ENCODE results near the gene KYNU. TPM values are rescaled to one million over a fixed set of nuclear protein-coding genes. Genes with fewer than 3 reads are reported as not detected.

Gene KYNU
- total and polyA plus RNA-seq, 2 experiments from 2014 or later: 7.6 to 13.1 TPM

GRCh38 chr2:143075711-143076110, 198.2 kb downstream of the KYNU start:
- no peak for DNase-seq (ENCODE audit: low spot score)
- H3K27me3 ChIP-seq: no peaks in the 10 kb centered on the region
- no peak overlapping the region for H2AFZ ChIP-seq
- TF ChIP-seq CTCF (IDR thresholded peaks at IDR 0.05; ENCODE audit: poor library complexity): no peak
- TF ChIP-seq EZH2phosphoT487 (IDR thresholded peaks at IDR 0.05; ENCODE audit: low read depth, severe bottlenecking, unreplicated experiment): no peak
- no peak for TF ChIP-seq EZH2 (IDR thresholded peaks at IDR 0.05; ENCODE audit: borderline replicate concordance)
- H3K27ac ChIP-seq: no peak overlapping the region
- H3K4me2 ChIP-seq: no peak overlapping the region
- no peak overlapping the region for H3K4me3 ChIP-seq
- no peaks in the 10 kb centered on the region for H3K36me3 ChIP-seq (replicated peaks; ENCODE audit: insufficient read depth, low read depth)
- no peaks in the 10 kb centered on the region for H3K4me1 ChIP-seq (ENCODE audit: insufficient read depth)
- no peaks in the 10 kb centered on the region for H3K79me2 ChIP-seq
- no peaks in the 10 kb centered on the region for H4K20me1 ChIP-seq (ENCODE audit: insufficient read depth, poor library complexity, severe bottlenecking)
- no peaks in the 10 kb centered on the region for H3K9me3 ChIP-seq (ENCODE audit: low read depth)
- WGBS (ENCODE audit: low lambda C conversion rate, missing lambda C conversion rate): 94% methylated on average over 1 of the region's 1 CpG
- H3K9me2 ChIP-seq (replicated peaks; ENCODE audit: insufficient read depth): no peaks in the 10 kb centered on the region

- Histone ChIP-seq H2AFZ (no peak overlapping the region), H3K4me2 (no peak overlapping the region), H3K4me1 (ENCODE audit: insufficient read depth) (no peaks in the 10 kb centered on the region), H3K27me3 (no peaks in the 10 kb centered on the region), H4K20me1 (ENCODE audit: insufficient read depth, poor library complexity, severe bottlenecking) (no peaks in the 10 kb centered on the region), H3K79me2 (no peaks in the 10 kb centered on the region), H3K4me3 (no peak overlapping the region), H3K36me3 (replicated peaks; ENCODE audit: insufficient read depth, low read depth) (no peaks in the 10 kb centered on the region), H3K9me3 (ENCODE audit: low read depth) (no peaks in the 10 kb centered on the region), H3K9me2 (replicated peaks; ENCODE audit: insufficient read depth) (no peaks in the 10 kb centered on the region), H3K27ac (no peak overlapping the region)
- no peak for TF ChIP-seq CTCF (IDR thresholded peaks at IDR 0.05; ENCODE audit: poor library complexity)
- no peak for TF ChIP-seq EZH2 (IDR thresholded peaks at IDR 0.05; ENCODE audit: borderline replicate concordance)
- TF ChIP-seq EZH2phosphoT487 (IDR thresholded peaks at IDR 0.05; ENCODE audit: low read depth, severe bottlenecking, unreplicated experiment): no peak
- DNase-seq (ENCODE audit: low spot score): no peak
Observed at GRCh38 chr2:143078104-143078503, 200.6 kb downstream of the KYNU start.

GRCh38 chr2:143081616-143082015, 204.2 kb downstream of the KYNU start:
- DNase-seq (ENCODE audit: low spot score): no peak
- no peak for TF ChIP-seq EZH2phosphoT487 (IDR thresholded peaks at IDR 0.05; ENCODE audit: low read depth, severe bottlenecking, unreplicated experiment)
- no peak for TF ChIP-seq CTCF (IDR thresholded peaks at IDR 0.05; ENCODE audit: poor library complexity)
- TF ChIP-seq EZH2 (IDR thresholded peaks at IDR 0.05; ENCODE audit: borderline replicate concordance): no peak
- H3K4me3 ChIP-seq: no peak overlapping the region
- WGBS (ENCODE audit: low lambda C conversion rate, missing lambda C conversion rate): 77% methylated on average over 1 of the region's 1 CpG
- H3K9me3 ChIP-seq (ENCODE audit: low read depth): no peaks in the 10 kb centered on the region
- H3K4me2 ChIP-seq: no peak overlapping the region
- H3K79me2 ChIP-seq: no peaks in the 10 kb centered on the region
- H3K4me1 ChIP-seq (ENCODE audit: insufficient read depth): no peaks in the 10 kb centered on the region
- no peaks in the 10 kb centered on the region for H3K36me3 ChIP-seq (replicated peaks; ENCODE audit: insufficient read depth, low read depth)
- no peaks in the 10 kb centered on the region for H3K9me2 ChIP-seq (replicated peaks; ENCODE audit: insufficient read depth)
- H3K27ac ChIP-seq: no peak overlapping the region
- no peaks in the 10 kb centered on the region for H4K20me1 ChIP-seq (ENCODE audit: insufficient read depth, poor library complexity, severe bottlenecking)
- no peaks in the 10 kb centered on the region for H3K27me3 ChIP-seq
- H2AFZ ChIP-seq: no peak overlapping the region

DNA sequence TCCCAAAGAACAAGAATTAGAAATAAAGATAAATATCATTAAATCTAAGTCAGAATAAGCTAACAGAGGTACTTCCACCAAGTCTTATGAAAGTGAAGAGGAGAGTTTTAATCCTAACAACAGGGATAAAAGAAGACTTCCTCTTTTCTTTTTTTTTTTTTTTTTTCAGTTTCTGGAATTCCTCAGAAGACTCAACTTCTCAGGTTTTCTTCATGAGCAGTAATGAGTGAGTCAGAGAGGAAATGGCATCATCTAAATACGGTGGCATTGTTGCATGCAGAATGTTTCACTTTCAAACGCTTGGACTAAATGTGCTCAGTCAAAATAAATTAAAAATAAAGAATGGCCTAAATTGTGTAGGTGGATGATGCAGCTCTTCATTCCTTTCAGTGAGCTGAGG, 206.2 kb downstream of the KYNU start:
- no peak overlapping the region for H3K27ac ChIP-seq
- H3K27me3 ChIP-seq: no peaks in the 10 kb centered on the region
- no peak for DNase-seq (ENCODE audit: low spot score)
- TF ChIP-seq EZH2phosphoT487 (IDR thresholded peaks at IDR 0.05; ENCODE audit: low read depth, severe bottlenecking, unreplicated experiment) (no peak), CTCF (IDR thresholded peaks at IDR 0.05; ENCODE audit: poor library complexity) (no peak), EZH2 (IDR thresholded peaks at IDR 0.05; ENCODE audit: borderline replicate concordance) (no peak)
- no peaks in the 10 kb centered on the region for H3K9me3 ChIP-seq (ENCODE audit: low read depth)
- no peak overlapping the region for H3K4me2 ChIP-seq
- WGBS (ENCODE audit: low lambda C conversion rate, missing lambda C conversion rate): 73% methylated on average over 2 of the region's 2 CpGs
- H3K36me3 ChIP-seq (replicated peaks; ENCODE audit: insufficient read depth, low read depth): no peaks in the 10 kb centered on the region
- H3K4me3 ChIP-seq: no peak overlapping the region
- H2AFZ ChIP-seq: no peak overlapping the region
- no peaks in the 10 kb centered on the region for H3K9me2 ChIP-seq (replicated peaks; ENCODE audit: insufficient read depth)
- no peaks in the 10 kb centered on the region for H3K79me2 ChIP-seq
- no peaks in the 10 kb centered on the region for H3K4me1 ChIP-seq (ENCODE audit: insufficient read depth)
- no peaks in the 10 kb centered on the region for H4K20me1 ChIP-seq (ENCODE audit: insufficient read depth, poor library complexity, severe bottlenecking)

Data from hepatocyte (in vitro differentiated cells).